Stimulated activated CD8-positive, alpha-beta memory T cell treated with anti-CD3 and anti-CD28 coated beads, Interleukin-15, amount 100 ng/mL, for 1 hour (primary cell): Measurements from ENCODE around the gene TMCC1.
"Not testable (repeated sequence)": the region's sequence is repeated elsewhere in the genome, so short reads cannot be mapped to it uniquely, and the experiment has no call there.

ENCODE experiments used
- DNase-seq: peaks from one replicate; pipeline ENCODE4 v3.0.0-alpha.2; 2020; ENCODE audit warnings: low read depth

TMCC1 gene

GRCh38 chr3:129893581-129894070 lies at the start of gene TMCC1:
Gene TMCC1 (minus strand): TSS chr3:129893711.
- peak; percentile 69 for DNase-seq

DNA sequence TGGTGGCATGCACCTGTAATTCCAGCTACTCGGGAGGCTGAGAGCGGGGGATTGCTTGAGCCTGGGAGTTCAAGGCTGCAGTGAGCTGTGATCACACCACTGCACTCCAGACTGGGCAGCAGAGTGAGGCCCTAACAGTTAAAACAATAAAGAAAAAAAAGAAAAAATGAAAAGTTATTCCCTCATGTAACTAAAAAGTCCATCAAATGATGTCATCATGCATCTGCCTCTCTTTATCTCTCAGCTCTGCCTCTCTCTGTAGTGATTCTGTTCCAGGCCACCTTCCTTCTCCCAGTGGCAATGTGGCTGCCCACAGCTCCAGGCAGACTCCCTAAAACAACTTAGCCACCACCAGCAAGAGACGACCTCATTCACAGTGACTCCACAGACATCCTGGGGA lies 49.5 kb upstream of the TMCC1 start:
- DNase-seq = no peak

GRCh38 chr3:129942296-129942695 lies 48.8 kb upstream of the TMCC1 start:
- DNase-seq = peak; percentile 2

DNA sequence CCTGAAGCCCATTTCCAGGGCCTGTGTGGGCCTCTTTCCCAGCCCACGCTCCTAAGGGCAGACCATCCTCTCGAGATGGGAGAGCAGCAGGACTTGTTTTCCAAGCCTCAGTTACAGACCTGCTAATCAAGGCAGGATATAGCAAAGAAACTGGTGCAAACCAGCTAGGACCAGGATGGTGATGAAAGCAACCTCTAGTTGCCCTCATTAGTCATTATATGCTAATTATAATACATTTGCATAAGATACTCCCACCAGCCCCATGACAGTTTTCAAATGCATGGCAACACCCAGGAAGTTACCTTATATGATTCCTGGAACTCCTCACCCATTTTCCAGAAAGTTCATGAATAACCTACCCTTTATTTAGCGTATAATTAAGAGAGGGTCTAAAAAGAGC lies 46.6 kb upstream of the TMCC1 start:
- no peak for DNase-seq

DNA sequence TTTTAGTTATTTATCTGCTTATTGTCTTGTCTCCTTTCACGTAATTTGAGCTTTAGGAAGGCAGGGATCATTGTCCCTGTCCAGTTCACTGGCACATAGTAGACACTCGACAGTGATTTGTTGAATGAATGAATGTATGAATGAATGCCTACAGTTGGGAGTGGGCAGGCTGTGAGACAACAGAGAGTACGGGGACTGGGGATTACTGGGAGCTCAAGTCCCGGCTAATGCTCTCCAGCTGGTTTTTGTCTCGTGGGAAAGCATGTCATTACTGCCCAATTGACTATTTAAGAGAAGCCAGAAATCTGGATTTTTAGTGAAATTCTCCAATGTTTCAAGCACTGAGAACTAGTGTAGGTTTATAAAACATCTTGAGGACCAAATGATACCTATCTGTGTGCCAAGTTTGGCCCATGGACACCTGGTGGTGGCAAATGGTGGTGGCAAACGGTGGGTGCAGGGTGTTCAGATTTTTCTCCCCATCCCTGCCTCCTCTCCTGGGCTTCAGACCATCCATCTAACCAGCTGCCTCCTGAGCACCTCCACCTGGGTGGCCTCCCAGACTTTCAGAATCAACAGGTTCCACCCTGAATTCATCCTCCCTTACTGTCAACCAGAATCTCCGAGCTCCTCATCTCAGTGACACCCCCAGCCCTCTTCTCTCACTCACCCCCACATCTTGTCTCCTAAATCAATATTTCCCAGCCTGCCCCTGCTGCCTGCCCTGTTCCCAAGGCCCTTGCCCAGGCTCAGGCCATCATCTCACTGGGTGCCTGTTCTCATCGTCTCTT lies 44.8 kb upstream of the TMCC1 start:
- no peak for DNase-seq

DNA sequence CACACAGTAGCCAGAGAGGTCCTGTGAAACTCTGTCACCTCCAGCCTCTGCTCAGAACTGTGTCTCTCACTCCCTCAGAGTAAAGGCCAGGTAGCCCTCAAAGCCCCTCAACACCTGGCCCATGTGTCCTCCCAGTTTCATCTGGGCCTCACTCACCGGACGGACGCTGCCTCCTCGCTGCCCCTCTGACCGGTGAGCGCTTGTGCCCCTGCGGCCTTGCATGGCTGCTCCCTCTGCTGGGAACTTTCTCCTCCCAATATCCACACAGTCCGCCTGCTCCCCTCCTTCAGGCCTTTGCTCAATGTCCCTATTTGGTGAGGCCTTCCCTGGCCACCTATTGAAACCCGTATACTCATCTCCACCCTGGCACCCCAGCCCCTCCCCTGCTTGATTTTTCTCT lies 44.2 kb upstream of the TMCC1 start:
- no peak for DNase-seq

DNA sequence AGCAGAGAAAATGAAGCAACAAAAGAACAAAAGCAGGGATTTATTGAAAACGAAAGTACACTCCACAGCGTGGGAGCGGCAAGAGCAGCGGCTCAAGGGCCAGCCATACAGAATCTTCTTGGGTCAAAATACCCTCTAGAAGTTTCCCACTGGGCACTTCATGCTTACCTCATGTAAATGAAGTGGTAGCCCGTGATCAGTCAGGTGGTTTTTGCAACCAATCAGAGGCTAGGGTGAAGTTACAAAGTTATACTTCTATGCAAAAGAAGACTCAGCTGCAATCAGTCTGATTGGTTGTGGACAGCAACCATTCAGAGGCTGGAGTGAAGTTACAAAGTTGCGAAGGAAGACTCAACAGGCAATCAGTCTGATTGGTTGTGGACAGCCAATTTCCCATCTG lies 43.2 kb upstream of the TMCC1 start:
- no peak for DNase-seq

DNA sequence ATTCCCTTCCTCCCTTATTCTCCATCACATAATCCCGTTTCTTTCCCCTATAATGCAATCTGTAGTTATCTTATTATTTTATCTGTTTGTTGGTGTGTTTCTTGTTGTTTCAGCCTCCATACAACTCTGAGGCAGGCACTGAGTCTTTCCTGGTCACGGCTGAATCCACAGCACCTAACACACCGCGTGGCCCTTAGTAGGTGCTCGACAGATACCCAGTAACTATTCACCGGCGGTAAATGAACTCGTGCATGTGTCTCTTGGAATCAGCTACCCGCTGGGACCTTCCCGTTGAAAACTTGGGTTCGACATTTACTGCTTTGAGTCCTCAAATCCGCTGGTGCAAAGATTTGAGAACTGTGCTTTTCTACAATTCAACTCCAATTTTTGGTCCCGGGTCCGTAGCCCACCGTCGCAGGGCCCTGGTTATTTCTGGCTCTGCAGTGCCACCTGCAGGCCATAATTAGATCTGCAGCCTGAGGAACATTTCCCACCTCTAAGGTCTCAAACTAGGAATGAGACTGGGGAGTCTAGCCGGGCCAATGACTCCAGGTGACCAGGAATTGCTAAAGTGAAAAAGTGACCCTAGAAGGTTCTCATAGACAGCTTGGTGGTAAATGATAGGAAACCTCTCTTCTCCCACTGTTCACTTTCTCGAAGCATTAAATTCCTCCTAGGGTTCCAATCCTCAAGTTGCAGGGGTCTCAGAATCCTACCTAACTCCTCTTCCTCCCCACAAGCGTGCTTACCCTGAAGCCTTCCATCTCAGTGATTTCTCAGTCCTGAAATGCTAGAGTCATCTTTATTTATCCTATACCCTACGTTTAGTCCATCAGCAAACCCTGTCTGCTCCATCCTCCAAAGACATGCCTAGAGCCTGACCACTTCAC lies 41.0 kb upstream of the TMCC1 start:
- no peak for DNase-seq

GRCh38 chr3:129933471-129933870 lies 40.0 kb upstream of the TMCC1 start:
- no peak for DNase-seq

DNA sequence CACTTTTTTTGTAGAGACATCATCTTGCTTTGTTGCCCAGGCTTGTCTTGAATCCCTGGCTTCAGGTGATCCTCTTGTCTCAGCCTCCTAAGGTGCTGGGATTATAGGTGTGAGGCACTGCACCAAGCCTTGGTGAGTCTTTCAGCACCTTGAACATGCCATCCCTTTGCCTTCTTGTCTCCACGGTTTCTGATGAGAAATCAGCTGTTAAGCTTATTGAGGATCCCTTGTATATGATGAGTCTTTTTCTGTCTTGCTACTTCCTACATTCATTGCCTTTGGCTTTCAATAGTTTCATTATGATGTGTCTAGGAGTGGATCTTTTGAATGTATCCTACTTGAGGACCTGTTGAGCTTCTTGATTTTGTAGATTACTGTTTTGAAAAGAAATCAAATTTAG lies 35.9 kb upstream of the TMCC1 start:
- DNase-seq = no peak

DNA sequence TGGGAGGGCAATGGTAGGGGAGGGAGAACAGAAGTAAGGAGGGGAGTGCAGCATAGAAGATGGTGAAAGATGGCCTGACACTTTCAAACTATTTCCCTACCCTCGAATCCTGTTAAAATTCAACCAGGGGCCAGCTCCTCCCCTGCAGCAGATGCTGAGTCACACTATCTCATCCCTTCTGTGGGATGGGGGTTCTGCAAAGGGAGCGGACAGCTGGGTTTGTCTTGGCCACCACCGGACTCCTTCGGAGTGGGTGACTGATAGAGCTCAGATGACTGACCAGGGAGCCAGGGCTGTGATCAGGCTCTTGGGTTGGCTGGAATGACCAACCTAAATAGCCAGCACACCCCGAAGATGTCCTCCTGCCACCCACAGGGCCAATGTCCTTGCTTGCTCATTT lies 33.6 kb upstream of the TMCC1 start:
- no peak for DNase-seq

DNA sequence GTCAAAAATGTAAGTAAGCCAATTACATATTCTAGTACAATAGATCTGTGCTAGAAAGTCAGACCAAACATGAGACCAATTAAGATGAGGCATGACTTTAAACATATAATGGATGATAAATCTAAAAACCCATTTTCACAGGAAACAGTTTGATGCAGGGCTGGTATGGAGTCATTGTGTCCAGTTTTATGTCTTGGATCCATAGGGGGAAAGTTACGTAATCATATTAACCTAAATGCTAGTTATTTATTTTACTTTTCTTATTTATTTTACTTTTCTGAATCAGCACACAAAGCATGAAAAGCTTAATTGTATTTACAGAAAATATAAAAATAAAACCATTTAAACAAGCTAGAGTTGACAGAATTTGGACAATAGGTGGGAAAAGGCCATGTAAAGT lies 26.3 kb upstream of the TMCC1 start:
- no peak for DNase-seq

DNA sequence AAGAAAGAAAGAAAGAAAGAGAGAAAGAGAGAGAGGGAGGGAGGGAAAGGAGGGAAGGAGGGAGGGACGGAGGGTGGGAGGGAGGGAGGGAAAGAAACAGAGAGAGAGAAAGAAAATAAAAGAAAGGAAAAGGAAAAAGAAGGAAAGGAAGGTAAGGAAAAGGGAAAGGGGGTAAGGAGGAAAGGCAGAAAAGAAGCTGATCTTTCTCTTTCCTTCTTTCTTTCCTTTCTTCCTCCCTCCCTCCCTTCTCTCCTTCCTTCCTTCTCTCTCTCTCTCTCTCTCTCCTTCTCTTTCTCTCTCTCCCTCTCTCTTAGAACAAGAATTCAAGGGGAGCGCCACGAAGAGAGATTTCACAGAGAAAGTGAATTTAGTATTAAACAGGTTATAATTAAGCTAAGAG lies 25.8 kb upstream of the TMCC1 start:
- DNase-seq = no peak

- DNase-seq = no peak
Observed at GRCh38 chr3:129918461-129918860, 24.9 kb upstream of the TMCC1 start.

DNA sequence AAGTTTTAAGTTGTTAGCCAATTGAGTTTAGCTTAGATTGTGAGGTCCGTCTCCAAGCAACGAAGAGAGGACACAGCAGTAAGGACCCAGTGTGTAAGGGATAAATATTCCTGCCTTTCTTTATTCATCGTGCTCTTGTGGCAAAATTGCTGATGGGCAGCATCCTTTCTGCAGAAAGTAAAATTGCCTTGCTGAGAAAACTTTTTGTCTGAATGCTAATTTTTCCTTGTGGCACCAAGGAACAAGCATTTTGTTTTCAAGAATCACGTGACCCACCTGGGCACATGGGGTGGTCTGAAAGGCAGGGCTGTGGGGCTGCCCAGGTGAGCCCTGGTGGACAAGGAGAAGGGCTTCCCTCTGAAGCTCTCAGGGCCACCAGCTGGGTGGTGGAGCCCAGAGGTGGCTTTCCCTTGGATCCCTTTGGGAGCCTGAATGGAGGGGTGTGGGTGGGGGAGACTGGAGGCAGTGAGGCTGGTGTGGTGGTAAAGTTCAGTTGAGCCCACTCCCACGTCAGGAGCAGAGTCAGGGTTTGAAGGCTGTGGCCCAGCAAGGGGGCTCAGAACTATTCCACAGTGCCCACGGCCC lies 24.0 kb upstream of the TMCC1 start:
- no peak for DNase-seq

- no peak for DNase-seq
Observed at GRCh38 chr3:129913618-129914017, 20.1 kb upstream of the TMCC1 start.

- no peak for DNase-seq
Observed at GRCh38 chr3:129911261-129911861, 17.9 kb upstream of the TMCC1 start.

GRCh38 chr3:129909235-129909634 lies 15.7 kb upstream of the TMCC1 start:
- DNase-seq = not testable (repeated sequence)

- no peak for DNase-seq
Observed at GRCh38 chr3:129908417-129908816, 14.9 kb upstream of the TMCC1 start.

DNA sequence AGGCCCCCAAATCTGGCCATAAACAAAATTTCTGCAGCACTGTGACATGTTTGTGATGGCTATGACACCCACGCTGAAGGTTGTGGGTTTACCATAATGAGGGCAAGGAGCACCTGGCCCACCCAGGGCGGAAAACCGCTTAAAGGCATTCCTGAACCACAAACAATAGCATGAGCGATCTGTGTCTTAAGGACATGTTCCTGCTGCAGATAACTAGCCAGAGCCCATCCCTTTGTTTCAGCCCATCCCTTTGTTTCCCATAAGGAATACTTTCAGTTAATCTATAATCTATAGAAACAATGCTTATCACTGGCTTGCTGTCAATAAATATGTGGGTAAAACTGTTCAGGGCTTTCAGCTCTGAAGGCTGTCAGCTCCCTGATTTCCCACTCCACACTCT lies 7.8 kb upstream of the TMCC1 start:
- not testable (repeated sequence) for DNase-seq

- no peak for DNase-seq
Observed at GRCh38 chr3:129897026-129897425, 3.5 kb upstream of the TMCC1 start.

DNA sequence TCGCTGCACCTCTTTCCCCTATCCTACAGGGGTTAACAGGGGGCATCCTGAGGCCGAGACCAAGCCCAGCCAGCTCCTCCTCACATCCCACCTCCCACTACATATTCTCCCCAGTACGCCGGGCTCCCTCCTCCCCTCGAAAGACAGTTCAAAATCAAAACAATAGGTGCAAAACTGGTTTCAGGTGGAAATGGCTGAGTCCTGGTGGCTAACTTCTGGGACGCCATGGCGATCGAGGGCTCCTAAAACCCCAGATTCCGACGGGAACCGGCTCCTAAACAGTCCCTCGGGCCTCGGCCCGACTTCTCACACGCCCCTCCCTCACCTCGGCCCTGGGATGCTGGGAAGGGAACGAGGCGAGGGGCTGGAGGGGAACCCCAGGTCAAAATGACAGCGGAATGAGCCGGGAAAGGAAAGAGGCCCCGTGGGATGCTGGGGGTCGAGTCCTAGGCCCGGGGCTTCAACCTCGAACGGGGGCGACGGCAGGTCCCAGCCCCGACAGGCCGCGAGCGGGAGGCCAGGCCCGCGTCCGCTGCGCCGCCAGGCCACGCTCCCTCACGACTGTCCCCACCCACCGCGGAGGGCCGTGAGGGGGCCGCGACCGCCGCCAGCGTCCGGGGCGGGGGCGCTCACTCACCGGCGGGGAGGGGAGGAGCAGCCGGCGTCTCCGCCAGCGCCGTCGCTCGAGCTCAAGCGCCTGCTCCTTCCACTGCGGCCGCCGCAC lies 492 bp downstream of the TMCC1 start:
- DNase-seq = peak; percentile 49
